ENCODE results near the gene CERS2.

The CERS2 gene

DNA sequence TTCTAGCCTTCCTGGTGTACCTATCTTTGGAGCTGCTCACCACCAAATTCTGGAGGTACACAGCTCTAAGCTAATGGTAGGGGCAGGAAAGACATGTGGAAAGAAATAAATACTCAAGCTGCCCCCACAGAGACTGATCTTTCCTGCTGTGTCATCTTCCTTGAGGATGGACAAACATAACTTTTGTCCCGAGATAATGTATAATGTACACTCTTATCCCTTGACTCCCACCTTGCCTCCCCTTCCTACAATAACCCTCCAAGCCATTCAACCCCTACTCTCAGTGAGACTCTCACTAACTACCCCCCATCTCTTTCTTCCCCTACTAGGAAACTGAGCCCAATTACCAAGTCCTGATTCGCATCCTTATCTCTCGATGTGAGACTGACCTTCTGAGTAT, 19.6 kb upstream of the CERS2 start:
- H3K9ac ChIP-seq (ENCODE audit: low read length) = no peak overlapping the region

DNA sequence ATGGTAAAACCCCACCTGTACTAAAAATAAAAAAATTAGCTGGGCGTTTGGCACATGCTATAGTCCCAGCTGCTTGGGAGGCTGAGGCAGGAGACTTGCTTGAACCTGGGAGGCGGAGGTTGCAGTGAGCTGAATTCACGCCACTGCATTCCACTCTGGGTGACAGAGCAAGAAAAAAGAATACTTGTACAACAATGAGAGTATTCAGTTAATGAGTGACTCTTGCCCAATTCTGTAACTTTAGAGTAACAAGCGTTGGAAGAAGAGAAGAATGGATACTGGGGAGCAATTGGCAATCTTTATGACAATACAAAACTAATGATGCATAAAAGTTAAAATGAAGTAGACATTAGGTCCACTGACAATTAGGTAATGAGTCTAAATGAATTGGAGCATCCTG, 18.0 kb upstream of the CERS2 start:
- H3K9ac ChIP-seq (ENCODE audit: low read length) = no peak overlapping the region

More for the DNA sequence above, 19.6 kb upstream of the CERS2 start:
- no peak overlapping the region for H3K4me3 ChIP-seq (ENCODE audit: low read length)
- no peaks in the 10 kb centered on the region for H3K4me1 ChIP-seq (ENCODE audit: control insufficient read depth, insufficient read depth, low read length)
- peaks cover 15% of the 10 kb centered on the region for H3K36me3 ChIP-seq (ENCODE audit: control insufficient read depth, insufficient read depth, low read length)
- H3K27me3 ChIP-seq (ENCODE audit: control insufficient read depth, insufficient read depth, low read length) = no peaks in the 10 kb centered on the region
- no peak overlapping the region for H3K27ac ChIP-seq (ENCODE audit: low read depth, low read length)

DNA sequence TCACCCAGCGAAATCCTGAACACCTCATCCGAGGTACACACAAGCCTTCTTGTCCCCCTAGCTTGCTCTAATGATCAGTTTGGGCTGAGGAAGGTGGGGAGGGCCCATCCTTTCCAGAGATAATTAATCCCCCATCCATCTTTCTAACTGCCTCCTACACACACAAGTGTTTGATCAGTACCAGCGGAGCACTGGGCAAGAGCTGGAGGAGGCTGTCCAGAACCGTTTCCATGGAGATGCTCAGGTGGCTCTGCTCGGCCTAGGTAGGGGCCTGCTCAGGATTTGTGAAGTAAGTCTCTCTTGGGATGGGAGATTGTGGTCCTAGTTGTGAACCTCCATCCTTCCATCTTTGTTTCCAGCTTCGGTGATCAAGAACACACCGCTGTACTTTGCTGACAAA, 13.3 kb upstream of the CERS2 start:
- Histone ChIP-seq H3K9ac (ENCODE audit: low read length) (no peak overlapping the region), H3K4me1 (ENCODE audit: control insufficient read depth, insufficient read depth, low read length) (no peaks in the 10 kb centered on the region), H3K36me3 (ENCODE audit: control insufficient read depth, insufficient read depth, low read length) (no peaks in the 10 kb centered on the region), H3K4me3 (ENCODE audit: low read length) (no peak overlapping the region), H3K27me3 (ENCODE audit: control insufficient read depth, insufficient read depth, low read length) (peaks cover 2% of the 10 kb centered on the region), H3K27ac (ENCODE audit: low read depth, low read length) (no peak overlapping the region)

More for the DNA sequence above, 18.0 kb upstream of the CERS2 start:
- no peaks in the 10 kb centered on the region for H3K27me3 ChIP-seq (ENCODE audit: control insufficient read depth, insufficient read depth, low read length)
- H3K4me1 ChIP-seq (ENCODE audit: control insufficient read depth, insufficient read depth, low read length) = no peaks in the 10 kb centered on the region
- H3K36me3 ChIP-seq (ENCODE audit: control insufficient read depth, insufficient read depth, low read length) = peaks cover 6% of the 10 kb centered on the region
- H3K27ac ChIP-seq (ENCODE audit: low read depth, low read length) = no peak overlapping the region
- no peak overlapping the region for H3K4me3 ChIP-seq (ENCODE audit: low read length)

DNA sequence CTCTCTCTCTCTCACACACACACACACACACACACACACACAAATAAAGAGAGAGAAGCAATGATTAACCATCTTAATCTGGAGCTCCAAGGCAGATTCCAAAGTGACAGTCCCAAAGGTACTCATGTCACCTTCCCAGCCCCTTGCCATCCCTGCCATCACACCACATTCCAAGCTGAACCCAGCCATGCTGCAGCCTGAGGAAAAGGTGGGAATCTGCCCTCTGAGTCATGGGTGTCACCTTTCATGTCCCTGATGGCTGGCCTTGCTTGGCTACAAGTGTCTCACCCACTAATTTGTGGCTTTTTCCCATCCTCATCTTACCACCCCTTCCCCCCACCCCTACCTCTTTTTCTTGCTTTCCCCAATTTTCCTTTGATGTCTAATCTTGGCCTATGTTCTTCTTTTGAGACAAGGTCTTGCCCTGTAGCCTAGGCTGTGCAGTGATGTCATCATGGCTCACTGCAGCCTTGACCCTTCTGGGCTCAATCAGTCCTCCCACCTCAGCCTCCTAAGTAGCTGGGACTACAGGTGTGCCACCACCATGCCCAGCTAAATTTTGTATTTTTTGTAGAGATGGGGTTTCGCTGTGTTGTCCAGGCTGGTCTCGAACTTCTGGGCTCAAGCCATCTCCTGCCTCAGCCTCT, 10.7 kb upstream of the CERS2 start:
- Histone ChIP-seq H3K27ac (ENCODE audit: low read depth, low read length) (no peak overlapping the region), H3K27me3 (ENCODE audit: control insufficient read depth, insufficient read depth, low read length) (peaks cover 2% of the 10 kb centered on the region)

DNA sequence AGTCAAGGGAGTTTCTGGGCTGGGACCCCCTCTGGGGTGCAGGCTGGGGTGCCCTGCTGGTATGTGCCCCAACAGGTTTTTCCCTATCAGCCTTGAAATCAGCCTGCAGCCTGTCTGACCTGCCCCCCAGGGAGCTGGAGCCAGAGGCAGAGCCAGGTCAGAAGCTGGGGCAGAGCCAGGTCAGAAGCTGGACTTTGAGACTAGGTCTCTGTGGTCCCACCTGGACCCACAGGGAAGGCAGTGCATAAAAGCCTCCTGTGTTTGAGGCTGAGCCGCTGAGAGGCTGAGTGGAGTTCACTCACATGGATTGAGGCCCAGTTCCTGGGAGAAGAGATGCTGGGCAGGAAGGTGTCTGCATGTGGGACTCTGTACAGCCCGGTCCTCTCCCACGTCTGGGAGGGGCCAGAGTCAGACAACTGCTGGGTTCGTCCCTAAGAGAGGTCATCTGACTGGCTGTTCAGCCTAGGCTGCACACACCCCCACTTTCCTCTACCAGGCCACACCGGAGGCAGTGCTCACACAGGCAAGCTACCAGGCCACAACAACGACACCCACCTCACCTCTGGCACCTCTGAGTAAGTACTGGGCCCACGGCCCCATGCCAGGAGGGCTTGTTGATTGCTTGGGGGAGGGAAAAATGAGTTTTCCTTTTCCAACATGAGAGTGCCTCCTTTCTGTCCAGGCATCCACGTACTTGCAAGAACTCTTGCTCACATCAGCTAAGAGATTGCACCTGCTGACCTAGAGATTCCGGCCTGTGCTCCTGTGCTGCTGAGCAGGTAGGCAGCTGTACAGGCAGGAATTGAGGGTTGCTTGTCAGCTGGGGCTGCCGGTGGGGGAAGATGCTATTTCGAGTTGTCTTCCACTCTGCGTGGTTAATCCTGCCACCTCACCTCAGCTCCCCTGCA, 7.4 kb upstream of the CERS2 start, which contains the start of gene ANXA9:
Gene ANXA9, plus strand, starts transcription at position 488 of the 908 bp plus-strand sequence. CDS start 814 bp downstream, outside the sequence.
- no peak within 1 kb of the TSS for H3K4me3 ChIP-seq (ENCODE audit: low read length)
- no peak within 1 kb of the TSS for H3K9ac ChIP-seq (ENCODE audit: low read length)
- no peak within 1 kb of the TSS for H3K27ac ChIP-seq (ENCODE audit: low read depth, low read length)
- H3K27me3 ChIP-seq (ENCODE audit: control insufficient read depth, insufficient read depth, low read length) = peaks cover 2% of the 10 kb centered on the region
- no peaks in the 10 kb centered on the region for H3K36me3 ChIP-seq (ENCODE audit: control insufficient read depth, insufficient read depth, low read length)
- H3K4me1 ChIP-seq (ENCODE audit: control insufficient read depth, insufficient read depth, low read length) = no peaks in the 10 kb centered on the region

More for the DNA sequence above, 10.7 kb upstream of the CERS2 start:
- Histone ChIP-seq H3K4me3 (ENCODE audit: low read length) (no peak overlapping the region), H3K9ac (ENCODE audit: low read length) (no peak overlapping the region), H3K4me1 (ENCODE audit: control insufficient read depth, insufficient read depth, low read length) (no peaks in the 10 kb centered on the region), H3K36me3 (ENCODE audit: control insufficient read depth, insufficient read depth, low read length) (no peaks in the 10 kb centered on the region)

DNA sequence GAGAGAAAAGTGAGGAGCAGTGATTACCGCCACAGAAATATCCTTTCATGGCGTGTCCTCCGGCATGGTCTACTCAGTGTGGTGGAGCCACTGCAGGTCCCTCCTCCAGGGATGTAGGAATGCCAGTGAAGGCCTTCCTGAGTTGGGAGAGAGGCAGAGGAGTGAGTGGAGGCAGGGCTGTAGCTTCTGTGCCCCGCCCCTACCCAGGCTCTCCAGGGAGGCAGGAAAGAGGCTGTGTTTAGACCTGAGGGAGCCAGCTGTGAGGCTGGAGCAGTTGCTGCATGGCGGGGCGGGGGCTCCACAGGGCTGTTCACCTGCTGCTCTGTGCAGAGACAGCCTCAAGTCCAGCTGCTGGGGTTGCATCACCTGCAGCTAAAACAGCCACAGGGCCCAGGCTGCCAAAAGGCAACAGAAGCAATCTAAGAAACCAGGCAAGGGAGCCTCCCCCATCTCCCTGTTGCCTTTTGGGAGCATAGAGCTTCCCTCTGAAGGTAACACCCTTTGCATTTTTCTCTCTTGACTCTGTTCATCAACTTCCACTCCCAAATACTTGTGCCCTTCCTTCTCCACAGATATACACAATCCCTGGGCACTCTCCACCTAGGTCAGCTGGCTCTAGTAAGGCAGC, 6.7 kb upstream of the CERS2 start:
- H3K36me3 ChIP-seq (ENCODE audit: control insufficient read depth, insufficient read depth, low read length) = no peaks in the 10 kb centered on the region
- H3K27me3 ChIP-seq (ENCODE audit: control insufficient read depth, insufficient read depth, low read length) = no peaks in the 10 kb centered on the region
- no peaks in the 10 kb centered on the region for H3K4me1 ChIP-seq (ENCODE audit: control insufficient read depth, insufficient read depth, low read length)
- no peak overlapping the region for H3K4me3 ChIP-seq (ENCODE audit: low read length)
- no peak overlapping the region for H3K9ac ChIP-seq (ENCODE audit: low read length)
- H3K27ac ChIP-seq (ENCODE audit: low read depth, low read length) = no peak overlapping the region

DNA sequence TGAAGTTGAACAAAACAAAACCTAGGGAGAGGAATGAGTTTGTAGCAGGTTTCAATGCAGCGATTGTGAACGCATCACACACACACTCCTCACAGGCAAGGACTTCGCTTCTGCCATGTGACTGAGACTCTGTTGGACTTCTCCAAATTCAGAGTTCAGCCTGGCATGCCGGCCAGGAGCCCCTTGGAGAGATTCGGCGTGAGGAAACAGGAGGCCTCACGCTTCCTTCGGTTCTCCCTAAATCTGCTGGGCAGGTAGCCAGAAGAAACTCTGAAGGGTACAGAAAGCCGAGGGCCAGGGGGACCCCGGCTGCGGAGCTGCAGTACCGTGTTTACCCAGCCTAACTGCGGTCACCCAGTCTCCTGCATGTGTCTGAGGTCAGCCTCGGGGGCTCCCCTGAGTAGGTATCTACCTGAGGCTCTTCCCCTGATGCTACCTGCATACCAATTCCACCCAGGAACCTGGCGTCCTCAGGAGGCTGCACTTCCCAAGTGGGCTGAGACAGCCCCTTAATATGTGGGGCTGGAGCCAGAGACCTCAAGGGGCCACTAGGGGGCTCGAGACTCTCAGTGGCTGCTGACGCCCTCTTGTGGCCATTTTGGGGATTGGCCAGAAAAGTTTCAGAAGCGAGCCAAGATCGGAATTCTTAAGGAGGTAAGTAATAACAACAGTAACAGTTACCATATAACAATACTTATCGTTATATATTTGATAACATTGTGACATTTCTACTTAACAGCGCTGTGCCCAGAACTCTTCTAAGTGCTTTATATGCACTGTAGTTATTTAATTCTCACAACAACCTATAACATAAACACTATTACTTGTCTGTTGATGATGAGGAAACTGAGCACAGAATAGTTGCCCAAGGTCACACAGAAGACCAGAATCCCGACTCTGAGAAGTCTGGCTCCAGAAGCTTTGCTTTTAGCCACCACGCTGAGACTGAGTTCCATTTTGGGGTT, 4.7 kb upstream of the CERS2 start:
- no peaks in the 10 kb centered on the region for H3K4me1 ChIP-seq (ENCODE audit: control insufficient read depth, insufficient read depth, low read length)

DNA sequence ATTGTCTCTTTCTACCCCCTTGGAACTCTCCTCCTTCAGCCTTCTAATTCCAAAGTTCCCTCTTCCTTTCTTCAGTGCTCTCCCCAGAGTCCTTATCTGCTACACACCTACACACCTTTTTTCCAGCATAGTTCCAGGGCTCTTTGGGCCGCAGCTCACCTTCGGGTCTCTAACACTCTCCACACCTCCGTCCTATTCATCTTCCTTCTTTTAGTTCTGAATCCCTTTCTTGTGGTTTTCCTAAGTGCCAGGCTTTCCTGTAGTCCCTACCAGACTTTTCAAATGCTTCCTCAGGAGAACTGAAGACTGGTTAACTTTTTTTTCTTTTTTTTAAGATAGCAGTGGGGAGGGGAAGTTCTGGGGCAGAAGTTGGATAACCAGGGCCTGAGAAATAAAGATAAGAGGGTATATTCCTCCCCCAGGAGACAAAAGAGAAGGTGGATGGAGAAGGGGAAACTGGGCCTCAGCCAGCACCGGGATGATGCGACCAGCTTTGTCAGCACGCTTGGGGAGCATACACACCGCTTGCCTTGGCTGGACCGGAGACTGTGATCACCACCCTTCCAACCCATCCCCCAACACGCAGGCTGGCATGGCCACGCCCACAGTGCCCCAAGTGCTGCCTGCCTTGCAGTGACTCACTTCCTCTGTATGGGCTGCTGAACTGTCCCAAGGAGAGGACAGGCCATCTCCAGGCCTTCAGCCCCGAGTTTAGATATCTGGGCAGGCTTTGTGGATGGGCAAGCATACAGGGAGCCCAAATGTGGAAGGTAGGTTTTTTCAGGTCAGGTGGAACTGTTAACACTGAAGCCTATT, 2.5 kb upstream of the CERS2 start:
- Histone ChIP-seq H3K27me3 (ENCODE audit: control insufficient read depth, insufficient read depth, low read length) (no peaks in the 10 kb centered on the region), H3K4me3 (ENCODE audit: low read length) (peak overlapping the region; percentile 29), H3K9ac (ENCODE audit: low read length) (no peak overlapping the region), H3K4me1 (ENCODE audit: control insufficient read depth, insufficient read depth, low read length) (peaks cover 15% of the 10 kb centered on the region), H3K36me3 (ENCODE audit: control insufficient read depth, insufficient read depth, low read length) (no peaks in the 10 kb centered on the region), H3K27ac (ENCODE audit: low read depth, low read length) (peak overlapping the region; percentile 56)

More for the DNA sequence above, 4.7 kb upstream of the CERS2 start:
- H3K36me3 ChIP-seq (ENCODE audit: control insufficient read depth, insufficient read depth, low read length) = no peaks in the 10 kb centered on the region
- no peak overlapping the region for H3K9ac ChIP-seq (ENCODE audit: low read length)
- no peak overlapping the region for H3K27ac ChIP-seq (ENCODE audit: low read depth, low read length)
- no peaks in the 10 kb centered on the region for H3K27me3 ChIP-seq (ENCODE audit: control insufficient read depth, insufficient read depth, low read length)
- peak overlapping the region; percentile 44 for H3K4me3 ChIP-seq (ENCODE audit: low read length)

DNA sequence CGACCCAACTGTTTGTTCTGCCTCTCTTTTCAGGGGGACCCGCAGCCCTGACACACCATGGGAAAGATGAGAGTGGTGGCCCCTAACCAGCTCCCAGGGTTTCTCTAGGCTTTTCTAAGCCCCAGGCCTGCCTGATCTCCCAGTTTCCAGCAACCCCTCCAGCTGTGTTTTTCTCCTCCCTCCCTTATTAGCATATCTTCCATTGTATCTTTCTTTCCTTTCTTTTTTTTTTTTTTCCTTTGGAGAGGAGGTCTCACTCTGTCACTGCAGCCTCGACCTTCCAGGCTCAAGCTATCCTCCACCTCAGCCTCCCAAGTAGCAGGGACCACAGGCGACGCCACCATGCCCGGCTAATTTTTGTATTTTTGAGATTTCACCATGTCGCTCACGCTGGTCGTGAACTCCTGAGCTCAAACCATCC, 1.8 kb upstream of the CERS2 start:
- Histone ChIP-seq H3K4me3 (ENCODE audit: low read length) (no peak overlapping the region), H3K4me1 (ENCODE audit: control insufficient read depth, insufficient read depth, low read length) (peaks cover 21% of the 10 kb centered on the region), H3K9ac (ENCODE audit: low read length) (no peak overlapping the region), H3K27me3 (ENCODE audit: control insufficient read depth, insufficient read depth, low read length) (no peaks in the 10 kb centered on the region), H3K36me3 (ENCODE audit: control insufficient read depth, insufficient read depth, low read length) (no peaks in the 10 kb centered on the region), H3K27ac (ENCODE audit: low read depth, low read length) (peak overlapping the region; percentile 56)

DNA sequence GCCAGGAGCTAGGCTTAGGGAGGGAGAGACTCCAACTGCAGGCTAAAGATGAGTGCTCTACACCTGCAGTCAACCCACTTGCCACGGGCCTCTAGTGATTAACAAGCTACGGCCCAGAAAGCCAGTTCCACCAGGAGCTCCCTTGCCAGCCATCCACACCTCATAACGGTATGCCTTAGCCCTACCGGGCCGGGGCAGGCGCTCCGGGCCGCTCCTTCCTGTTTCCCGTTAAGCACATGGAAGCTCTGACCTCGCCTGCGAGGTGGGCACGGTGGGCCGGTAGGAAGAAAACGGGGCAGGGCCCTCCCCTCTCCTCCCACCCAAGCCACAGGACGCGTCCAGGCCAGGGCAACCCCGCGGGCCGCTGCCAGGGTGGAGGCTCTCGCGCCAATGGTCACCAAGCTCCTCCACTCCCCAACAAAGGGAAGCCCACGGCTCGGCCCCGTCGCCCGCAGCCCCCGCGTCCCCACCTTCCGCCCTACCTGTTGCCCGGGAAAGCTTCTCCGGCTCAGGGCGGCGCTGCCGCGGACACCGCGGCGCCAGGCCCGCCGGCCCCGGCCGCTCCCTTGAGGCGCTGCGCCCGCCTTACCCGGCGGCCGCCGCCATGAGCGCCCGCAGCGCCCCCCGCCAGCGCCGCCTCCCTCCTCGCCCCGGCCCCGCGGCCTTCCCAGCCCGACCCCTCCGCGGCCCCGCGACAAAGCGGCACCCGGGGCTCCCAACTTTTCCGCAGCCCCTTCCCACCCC, 627 bp downstream of the CERS2 start:
- peak overlapping the region; percentile 87 for H3K27ac ChIP-seq (ENCODE audit: low read depth, low read length)
- no peaks in the 10 kb centered on the region for H3K27me3 ChIP-seq (ENCODE audit: control insufficient read depth, insufficient read depth, low read length)
- H3K4me3 ChIP-seq (ENCODE audit: low read length) = peak overlapping the region; percentile 73
- peak overlapping the region; percentile 49 for H3K9ac ChIP-seq (ENCODE audit: low read length)
- peaks cover 4% of the 10 kb centered on the region for H3K36me3 ChIP-seq (ENCODE audit: control insufficient read depth, insufficient read depth, low read length)
- H3K4me1 ChIP-seq (ENCODE audit: control insufficient read depth, insufficient read depth, low read length) = peaks cover 32% of the 10 kb centered on the region
